ENCODE results near the gene MYRIP.

Gene MYRIP

DNA sequence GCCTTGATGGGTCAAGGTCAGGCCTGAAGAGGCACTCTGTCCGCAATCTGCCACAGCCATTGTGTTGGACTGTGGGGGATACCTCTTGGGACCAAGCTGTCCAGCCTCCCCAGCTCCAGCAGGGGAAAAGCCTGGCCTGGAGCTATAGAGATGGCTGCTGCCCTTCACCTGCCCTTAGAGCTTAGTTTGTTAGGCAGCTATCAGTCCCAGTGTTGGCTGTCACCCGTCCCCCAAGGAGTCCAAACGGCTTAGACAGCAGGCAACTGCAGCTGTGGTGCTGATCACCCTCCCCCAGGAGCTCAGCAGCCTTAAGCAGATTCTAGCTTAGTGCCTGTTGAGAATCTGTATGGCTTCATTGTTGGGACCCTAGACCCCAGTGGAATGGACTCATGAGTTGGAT, 180.3 kb downstream of the MYRIP start:
- no peak overlapping the region for H3K4me3 ChIP-seq (ENCODE audit: low read depth, low read length)
- no peak for DNase-seq (ENCODE audit: low read depth)
- no peak for TF ChIP-seq MAX (IDR thresholded peaks at IDR 0.05; ENCODE audit: low read depth, low read length)
- TF ChIP-seq POLR2A (IDR thresholded peaks at IDR 0.05; ENCODE audit: extremely low read depth, insufficient read length), result no peak
- no peak for TF ChIP-seq MYC (IDR thresholded peaks at IDR 0.05; ENCODE audit: low read depth, low read length)
- TF ChIP-seq CTCF (IDR thresholded peaks at IDR 0.05; ENCODE audit: low read depth, low read length), result no peak

DNA sequence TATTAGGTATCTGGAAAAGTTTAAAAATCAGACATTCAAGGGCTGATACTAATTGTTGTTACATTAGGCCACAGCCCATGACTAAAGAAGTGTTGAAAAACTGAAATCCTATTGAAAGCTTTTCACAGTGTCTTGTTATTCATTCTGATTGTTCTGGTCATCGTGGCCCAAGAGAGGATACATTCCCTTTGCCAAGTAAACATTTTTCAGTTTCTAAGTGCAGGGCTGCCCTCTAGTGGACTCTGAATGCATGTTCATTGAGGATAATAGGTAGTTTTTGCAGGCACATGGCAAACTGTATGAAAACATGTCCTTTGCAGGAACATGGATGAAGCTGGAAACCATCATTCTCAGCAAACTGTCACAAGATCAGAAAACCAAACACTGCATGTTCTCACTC, 181.1 kb downstream of the MYRIP start:
- TF ChIP-seq MYC (IDR thresholded peaks at IDR 0.05; ENCODE audit: low read depth, low read length) (no peak), CTCF (IDR thresholded peaks at IDR 0.05; ENCODE audit: low read depth, low read length) (peak; percentile 49), MAX (IDR thresholded peaks at IDR 0.05; ENCODE audit: low read depth, low read length) (peak; percentile 3; the same call in 1 of the 2 replicates), POLR2A (IDR thresholded peaks at IDR 0.05; ENCODE audit: extremely low read depth, insufficient read length) (no peak)
- H3K4me3 ChIP-seq (ENCODE audit: low read depth, low read length), result no peak overlapping the region
- DNase-seq (ENCODE audit: low read depth), result peak; percentile 58

DNA sequence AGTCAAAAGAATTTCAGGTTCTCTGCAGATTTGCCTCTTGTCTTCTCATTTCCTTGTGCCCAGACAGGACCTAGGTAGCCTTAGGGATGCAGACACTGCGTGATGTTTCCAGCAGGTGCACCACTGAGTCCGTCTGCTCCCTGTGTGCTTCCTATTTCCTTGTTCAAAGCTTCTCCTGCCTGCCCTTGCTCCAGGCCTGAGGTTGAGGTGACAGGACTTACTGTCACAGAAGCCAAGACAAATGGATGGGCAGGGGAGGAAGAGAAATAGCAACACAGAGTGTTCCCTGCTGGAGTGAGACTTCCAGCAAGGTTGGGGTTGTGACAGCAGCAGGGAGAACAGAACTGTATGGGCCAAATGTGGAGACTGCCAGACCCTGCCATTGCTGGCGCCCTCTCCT, 199.4 kb downstream of the MYRIP start:
- H3K4me3 ChIP-seq (ENCODE audit: low read depth, low read length), result no peak overlapping the region
- TF ChIP-seq MYC (IDR thresholded peaks at IDR 0.05; ENCODE audit: low read depth, low read length) (no peak), CTCF (IDR thresholded peaks at IDR 0.05; ENCODE audit: low read depth, low read length) (no peak), MAX (IDR thresholded peaks at IDR 0.05; ENCODE audit: low read depth, low read length) (no peak), POLR2A (IDR thresholded peaks at IDR 0.05; ENCODE audit: extremely low read depth, insufficient read length) (no peak)
- DNase-seq (ENCODE audit: low read depth), result no peak

GRCh38 chr3:40009991-40010390, 200.6 kb downstream of the MYRIP start:
- no peak for DNase-seq (ENCODE audit: low read depth)
- no peak overlapping the region for H3K4me3 ChIP-seq (ENCODE audit: low read depth, low read length)
- no peak for TF ChIP-seq CTCF (IDR thresholded peaks at IDR 0.05; ENCODE audit: low read depth, low read length)
- TF ChIP-seq POLR2A (IDR thresholded peaks at IDR 0.05; ENCODE audit: extremely low read depth, insufficient read length), result no peak
- no peak for TF ChIP-seq MYC (IDR thresholded peaks at IDR 0.05; ENCODE audit: low read depth, low read length)

GRCh38 chr3:40012381-40012780, 203.0 kb downstream of the MYRIP start:
- no peak overlapping the region for H3K4me3 ChIP-seq (ENCODE audit: low read depth, low read length)
- DNase-seq (ENCODE audit: low read depth), result no peak
- no peak for TF ChIP-seq MAX (IDR thresholded peaks at IDR 0.05; ENCODE audit: low read depth, low read length)
- TF ChIP-seq MYC (IDR thresholded peaks at IDR 0.05; ENCODE audit: low read depth, low read length), result no peak
- TF ChIP-seq POLR2A (IDR thresholded peaks at IDR 0.05; ENCODE audit: extremely low read depth, insufficient read length), result no peak
- TF ChIP-seq CTCF (IDR thresholded peaks at IDR 0.05; ENCODE audit: low read depth, low read length), result no peak

DNA sequence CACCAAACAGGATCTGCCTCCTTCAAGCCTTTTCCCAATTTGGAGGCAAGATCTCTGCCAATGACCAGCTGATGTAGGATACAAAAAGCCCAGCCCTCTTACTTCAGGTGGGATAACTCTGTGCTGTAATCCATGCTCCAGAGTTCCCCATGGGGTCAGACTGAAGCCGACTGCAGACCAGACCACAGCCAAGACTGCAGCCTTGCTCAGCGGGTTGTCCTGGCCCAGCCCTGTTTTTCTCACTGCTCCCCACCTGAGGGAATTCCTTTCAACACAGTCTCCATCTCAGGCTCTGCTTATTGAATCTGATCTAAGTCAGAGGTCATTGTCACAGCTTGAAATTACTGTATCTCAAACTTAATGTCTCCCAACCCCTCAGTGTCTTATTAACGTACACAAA, 207.0 kb downstream of the MYRIP start:
- no peak overlapping the region for H3K4me3 ChIP-seq (ENCODE audit: low read depth, low read length)
- TF ChIP-seq MYC (IDR thresholded peaks at IDR 0.05; ENCODE audit: low read depth, low read length) (no peak), POLR2A (IDR thresholded peaks at IDR 0.05; ENCODE audit: extremely low read depth, insufficient read length) (no peak), CTCF (IDR thresholded peaks at IDR 0.05; ENCODE audit: low read depth, low read length) (no peak), MAX (IDR thresholded peaks at IDR 0.05; ENCODE audit: low read depth, low read length) (no peak)
- no peak for DNase-seq (ENCODE audit: low read depth)
